Stimulated activated CD8-positive, alpha-beta memory T cell treated with anti-CD3 and anti-CD28 coated beads, Interleukin-15, amount 100 ng/mL, for 48 hours (primary cell): ENCODE data around the gene TTC33.
"Not testable (repeated sequence)": the region's sequence is repeated elsewhere in the genome, so short reads cannot be mapped to it uniquely, and the experiment has no call there.

ENCODE experiments used
- DNase-seq, 2 donors: peaks; one replicate each; pipeline ENCODE4 v3.0.0-alpha.2; 2020; ENCODE audit warnings: low read depth in 2 of 2

The TTC33 gene

GRCh38 chr5:40654377-40654991, 101.3 kb downstream of the TTC33 start:
- DNase-seq = no peak

- no peak for DNase-seq
Measured at GRCh38 chr5:40653221-40654022, 102.3 kb downstream of the TTC33 start.

- no peak for DNase-seq
Measured at GRCh38 chr5:40652441-40653220, 103.1 kb downstream of the TTC33 start.

GRCh38 chr5:40651201-40651600, 104.6 kb downstream of the TTC33 start:
- DNase-seq = no peak

- no peak for DNase-seq
Measured at GRCh38 chr5:40649463-40650030, 106.2 kb downstream of the TTC33 start.

GRCh38 chr5:40648150-40648549, 107.6 kb downstream of the TTC33 start:
- DNase-seq = no peak

GRCh38 chr5:40646266-40646665, 109.5 kb downstream of the TTC33 start:
- DNase-seq = no peak

- not testable (repeated sequence) for DNase-seq
Measured at GRCh38 chr5:40639531-40639930, 116.2 kb downstream of the TTC33 start.

- no peak for DNase-seq
Measured at GRCh38 chr5:40634593-40634992, 121.2 kb downstream of the TTC33 start.

- no peak for DNase-seq
Measured at GRCh38 chr5:40634154-40634553, 121.6 kb downstream of the TTC33 start.

- no peak for DNase-seq
Measured at GRCh38 chr5:40631236-40631635, 124.5 kb downstream of the TTC33 start.

GRCh38 chr5:40630126-40630525, 125.6 kb downstream of the TTC33 start:
- no peak for DNase-seq

- no peak for DNase-seq
Measured at GRCh38 chr5:40628407-40628806, 127.4 kb downstream of the TTC33 start.

GRCh38 chr5:40627706-40628105, 128.1 kb downstream of the TTC33 start:
- no peak for DNase-seq

GRCh38 chr5:40626801-40627200, 129.0 kb downstream of the TTC33 start:
- DNase-seq = no peak

GRCh38 chr5:40623480-40624420, 132.0 kb downstream of the TTC33 start:
- no peak for DNase-seq

GRCh38 chr5:40622463-40623252, 133.1 kb downstream of the TTC33 start:
- DNase-seq = no peak

GRCh38 chr5:40619421-40619820, 136.3 kb downstream of the TTC33 start:
- DNase-seq = no peak

GRCh38 chr5:40618926-40619325, 136.8 kb downstream of the TTC33 start:
- DNase-seq = no peak

GRCh38 chr5:40616781-40617180, 139.0 kb downstream of the TTC33 start:
- DNase-seq = no peak
